GM13976 (cell line): ENCODE results near the gene FABP2.

ENCODE experiments used
- DNase-seq: peaks from one replicate; pipeline ENCODE4 v3.0.0; 2012; ENCODE audit warnings: low spot score
- CTCF ChIP-seq: IDR thresholded peaks from 2 replicates; pipeline ENCODE4 v1.5.1; 2012; ENCODE audit warnings: borderline replicate concordance, mild to moderate bottlenecking; ENCODE audit not compliant: insufficient read depth; ENCODE audit errors: extremely low read depth, missing control alignments, control extremely low read depth
- in situ Hi-C: fragments of 300-500 bp; cut with MboI; formaldehyde crosslinking; loops from one replicate; pipeline ENCODE4 v1.12.0; 2022; ENCODE audit warnings: low sequenced_read_pairs, mixed read lengths, inconsistent platforms; ENCODE audit not compliant: unreplicated experiment

The FABP2 gene

GRCh38 chr4:119300101-119300978 is 21.6 kb downstream of the FABP2 start:
- peak; percentile 90 for DNase-seq
- TF ChIP-seq CTCF = no peak
- in situ Hi-C loops = loop anchor here (10.0 to 25.0 kb wide), 2 partner anchors 184 to 487 kb away; no protein-coding TSS in a partner anchor

- in situ Hi-C loops = loop anchor here (10.0 to 25.0 kb wide), 4 partner anchors 85 to 488 kb away; partner anchors contain the start of gene USP53
- TF ChIP-seq CTCF = no peak
- peak; percentile 40 for DNase-seq
These were observed 22.2 kb downstream of the FABP2 start for GRCh38 chr4:119299741-119300100.

DNA sequence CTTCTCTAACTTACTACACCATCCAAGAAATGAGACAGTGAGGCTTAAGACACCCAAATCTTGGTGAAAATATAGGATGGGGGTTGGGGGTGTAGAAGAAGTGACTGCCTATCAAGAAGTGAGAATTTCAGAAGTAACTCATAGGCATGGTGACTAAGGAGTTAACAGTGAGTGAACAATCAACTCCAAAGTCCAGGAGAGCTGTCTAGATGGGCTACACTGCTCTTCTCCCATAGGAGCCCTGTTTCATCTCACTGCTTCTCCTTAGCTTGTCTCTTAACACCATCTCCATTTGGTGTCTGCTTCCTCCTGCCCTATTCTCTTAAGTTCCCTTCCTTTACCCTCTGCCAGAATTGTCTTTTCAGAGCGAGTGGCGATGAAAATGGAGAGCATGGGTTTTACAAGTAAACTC is 22.7 kb downstream of the FABP2 start:
- in situ Hi-C loops = loop anchor here (10.0 to 25.0 kb wide), 2 partner anchors 84 to 262 kb away; partner anchors contain the start of gene USP53
- no peak for TF ChIP-seq CTCF
- peak; percentile 8 for DNase-seq

GRCh38 chr4:119297795-119298194 is 24.1 kb downstream of the FABP2 start:
- DNase-seq = no peak
- in situ Hi-C loops = loop anchor here (10.0 to 25.0 kb wide), 2 partner anchors 83 to 260 kb away; partner anchors contain the start of gene USP53
- no peak for TF ChIP-seq CTCF

DNA sequence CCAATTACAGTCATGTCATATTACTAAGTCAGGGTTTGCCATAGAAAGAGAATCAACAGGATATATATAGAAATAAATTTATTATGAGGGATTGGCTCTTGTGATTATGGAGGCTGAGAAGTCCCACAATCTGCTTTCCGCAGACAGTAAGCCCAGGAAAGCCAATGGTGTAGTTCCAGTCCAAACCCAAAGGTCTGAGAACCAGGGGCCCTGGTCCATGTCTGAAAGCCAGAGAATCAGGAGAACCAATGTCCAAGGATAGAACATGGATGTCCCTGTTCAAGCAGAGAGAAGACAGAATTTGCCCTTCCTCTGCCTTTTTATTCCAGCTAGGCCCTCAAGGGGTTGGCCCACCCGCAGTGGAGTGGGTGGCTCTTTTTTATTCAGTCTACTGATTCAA is 25.6 kb downstream of the FABP2 start:
- no peak for DNase-seq
- in situ Hi-C loops = loop anchor here (10.0 to 25.0 kb wide), 2 partner anchors 82 to 259 kb away; partner anchors contain the start of gene USP53
- no peak for TF ChIP-seq CTCF

- in situ Hi-C loops = loop anchor here (10.0 to 25.0 kb wide), 2 partner anchors 76 to 253 kb away; partner anchors contain the start of gene USP53
- TF ChIP-seq CTCF = no peak
- DNase-seq = no peak
These were observed 31.3 kb downstream of the FABP2 start for GRCh38 chr4:119290598-119290997.
